H1 (cell line): ENCODE results near the gene CD14. TPM values are rescaled to one million over a fixed set of nuclear protein-coding genes. Genes with fewer than 3 reads are reported as not detected.

Source experiments
- NRF1 ChIP-seq: IDR thresholded peaks from 2 replicates; pipeline ENCODE4 v1.6.1; 2011; ENCODE audit warnings: mild to moderate bottlenecking, low read depth, low read length, improper control_type of control experiment
- SUZ12 ChIP-seq: fragments of 200-600 bp; sonication (generic); IDR thresholded peaks from 2 replicates; pipeline ENCODE4 v1.6.1; 2012; ENCODE audit warnings: mild to moderate bottlenecking, inconsistent platforms, low read length, moderate library complexity, mixed read lengths
- polyA plus RNA-seq, 7 experiments: library from polyadenylated mRNA; depleted of rRNA in 3 of 7; stranded (reverse) in 5 of 7; unstranded in 2 of 7; fragments of >200 nt in 5 of 7; fragments of 200-250 nt in 2 of 7; gene quantifications; 1 replicate in 5 of 7; 2 replicates in 1 of 7; 4 replicates in 1 of 7; pipeline versions ENCODE4 v1.2.1 to v1.2.3, GENCODE V29; 2011 to 2013; ENCODE audit warnings: missing spikeins in 2 of 7, mixed read lengths in 2 of 7
- total RNA-seq: library from RNA; stranded (reverse); fragmentation: NEBNext Ultra II Directional; extraction: Animal tissue kit (Norgen Biotek cat#: 25700); gene quantifications from 2 replicates; pipeline ENCODE4 v1.2.1, GENCODE V29; 2021

CD14 gene
- total and polyA plus RNA-seq, 2 of the 8 experiments (the other 6 are each of a cell fraction or from before 2014, with no cell fraction given): 0.15 TPM; not detected in 1

DNA sequence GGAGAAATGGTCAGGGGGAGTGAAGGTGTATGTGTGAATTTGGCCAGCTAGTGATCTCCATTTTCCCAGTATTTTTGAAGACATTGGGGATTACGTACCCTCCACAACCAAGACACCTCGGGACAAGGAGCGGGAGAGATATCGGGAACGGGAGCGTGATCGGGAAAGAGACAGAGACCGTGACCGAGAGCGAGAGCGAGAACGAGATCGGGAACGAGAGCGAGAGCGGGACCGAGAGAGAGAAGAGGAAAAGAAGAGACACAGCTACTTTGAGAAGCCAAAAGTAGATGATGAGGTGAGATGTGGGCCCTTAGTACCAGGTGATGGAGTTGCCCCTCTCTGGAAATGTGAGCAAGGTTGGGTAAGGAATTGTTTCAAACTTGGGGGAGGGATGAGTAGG, 25.9 kb upstream of the CD14 start (continued):
- no peak for TF ChIP-seq SUZ12
- no peak for TF ChIP-seq NRF1
